Mammary epithelial cell (primary cell): ENCODE measurements around the gene KLF15.

ENCODE experiments used
- EZH2 ChIP-seq: IDR thresholded peaks from 2 replicates; pipeline ENCODE4 v1.6.1; 2012; ENCODE audit warnings: low read length, inconsistent platforms, borderline replicate concordance
- TF ChIP-seq, protein P1 (sequence below), 2 donors: IDR thresholded peaks in 1 of 2; conservative IDR thresholded peaks in 1 of 2; 2 replicates each; pipeline ENCODE4 v1.5.1; 2011 to 2012; ENCODE audit warnings: inconsistent platforms in 2 of 2, low read length in 2 of 2, mild to moderate bottlenecking in 2 of 2, control low read depth in 1 of 2, low read depth in 1 of 2; ENCODE audit not compliant: insufficient read depth in 1 of 2; ENCODE audit errors: extremely low read depth in 1 of 2

GRCh38 chr3:126350502-126351085 lies 6.6 kb downstream of the KLF15 start:
- TF ChIP-seq, protein P1, sequence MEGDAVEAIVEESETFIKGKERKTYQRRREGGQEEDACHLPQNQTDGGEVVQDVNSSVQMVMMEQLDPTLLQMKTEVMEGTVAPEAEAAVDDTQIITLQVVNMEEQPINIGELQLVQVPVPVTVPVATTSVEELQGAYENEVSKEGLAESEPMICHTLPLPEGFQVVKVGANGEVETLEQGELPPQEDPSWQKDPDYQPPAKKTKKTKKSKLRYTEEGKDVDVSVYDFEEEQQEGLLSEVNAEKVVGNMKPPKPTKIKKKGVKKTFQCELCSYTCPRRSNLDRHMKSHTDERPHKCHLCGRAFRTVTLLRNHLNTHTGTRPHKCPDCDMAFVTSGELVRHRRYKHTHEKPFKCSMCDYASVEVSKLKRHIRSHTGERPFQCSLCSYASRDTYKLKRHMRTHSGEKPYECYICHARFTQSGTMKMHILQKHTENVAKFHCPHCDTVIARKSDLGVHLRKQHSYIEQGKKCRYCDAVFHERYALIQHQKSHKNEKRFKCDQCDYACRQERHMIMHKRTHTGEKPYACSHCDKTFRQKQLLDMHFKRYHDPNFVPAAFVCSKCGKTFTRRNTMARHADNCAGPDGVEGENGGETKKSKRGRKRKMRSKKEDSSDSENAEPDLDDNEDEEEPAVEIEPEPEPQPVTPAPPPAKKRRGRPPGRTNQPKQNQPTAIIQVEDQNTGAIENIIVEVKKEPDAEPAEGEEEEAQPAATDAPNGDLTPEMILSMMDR (conservative IDR thresholded peaks at IDR 0.05 in 1 of 2, IDR thresholded peaks at IDR 0.05 in 1 of 2; ENCODE audit: extremely low read depth in 1 of 2, insufficient read depth in 1 of 2, low read depth in 1 of 2, low read length in 2 of 2): no peak
- TF ChIP-seq EZH2: no peak
